ENCODE measurements around the gene AASS. TPM values are rescaled to one million over a fixed set of nuclear protein-coding genes. Genes with fewer than 3 reads are reported as not detected.

AASS gene
- total and polyA plus RNA-seq, 2 of the 8 experiments (the other 6 are each of a cell fraction or from before 2014, with no cell fraction given): 203 to 394 TPM

GRCh38 chr7:122161628-122162027 lies 17.6 kb upstream of the AASS start:
- Histone ChIP-seq H3K4me2 (ENCODE audit: insufficient read depth in 1 of 2, low read depth in 2 of 2, low read length in 2 of 2) (no peak overlapping the region), H3K27me3 (replicated peaks in 1 of 4; ENCODE audit: control insufficient read depth in 3 of 4, extremely low read depth in 1 of 4, insufficient read depth in 3 of 4, low read length in 3 of 4) (no peaks in the 10 kb centered on the region), H2BK120ac (replicated peaks; ENCODE audit: low read depth, low read length) (no peak overlapping the region), H3K14ac (ENCODE audit: insufficient read length) (no peak overlapping the region), H3K4me3 (ENCODE audit: extremely low read depth in 1 of 4, insufficient read depth in 2 of 4, low read depth in 3 of 4, low read length in 4 of 4) (no peak overlapping the region), H2BK15ac (ENCODE audit: low read length) (no peak overlapping the region), H4K8ac (ENCODE audit: extremely low read depth, insufficient read depth, low read length) (no peak overlapping the region), H3K9me3 (ENCODE audit: insufficient read depth in 2 of 2, low read depth in 1 of 2, low read length in 1 of 2) (no peaks in the 10 kb centered on the region), H2BK20ac (ENCODE audit: low read length) (no peak overlapping the region), H4K5ac (ENCODE audit: insufficient read length, low read depth, low read length) (no peak overlapping the region), H3K23me2 (ENCODE audit: low read depth, low read length) (no peaks in the 10 kb centered on the region), H2BK12ac (ENCODE audit: low read depth, low read length) (no peak overlapping the region), H2BK5ac (ENCODE audit: low read depth, low read length) (no peak overlapping the region), H3K18ac (ENCODE audit: extremely low read depth, low read length) (no peak overlapping the region), H4K20me1 (replicated peaks in 1 of 2; ENCODE audit: control insufficient read depth in 1 of 2, insufficient read depth in 2 of 2, low read length in 2 of 2) (no peaks in the 10 kb centered on the region), H3K56ac (replicated peaks; ENCODE audit: insufficient read length, low read depth, low read length) (no peak overlapping the region), H3K79me1 (ENCODE audit: low read depth, low read length) (no peaks in the 10 kb centered on the region), H3K27ac (ENCODE audit: low read depth, low read length) (no peak overlapping the region), H3K9ac (replicated peaks in 1 of 4; ENCODE audit: extremely low read depth in 1 of 4, low read depth in 3 of 4, low read length in 3 of 4) (no peak overlapping the region), H3K4ac (replicated peaks; ENCODE audit: insufficient read length, low read depth, low read length) (no peak overlapping the region), H3K4me1 (replicated peaks in 1 of 4; ENCODE audit: control insufficient read depth in 3 of 4, insufficient read depth in 4 of 4, low read length in 3 of 4) (peaks cover 0 to 8% (median 0%) of the 10 kb centered on the region in 4 experiments; a peak in 2 of 7 replicates), H3K36me3 (ENCODE audit: control insufficient read depth in 2 of 4, insufficient read depth in 4 of 4, low read length in 3 of 4) (no peaks in the 10 kb centered on the region), H3K23ac (ENCODE audit: insufficient read length) (no peak overlapping the region), H3K79me2 (ENCODE audit: control insufficient read depth in 1 of 2, insufficient read depth in 2 of 2, low read length in 2 of 2) (no peaks in the 10 kb centered on the region), H2AK5ac (ENCODE audit: low read depth, low read length) (no peak overlapping the region), H2AFZ (ENCODE audit: low read length) (no peak overlapping the region), H4K91ac (replicated peaks; ENCODE audit: insufficient read length, low read length) (no peak overlapping the region)
- TF ChIP-seq CTBP2 (IDR thresholded peaks at IDR 0.05; ENCODE audit: borderline replicate concordance, insufficient read depth, insufficient read length, low read length): no peak
- no peak for TF ChIP-seq CBX8 (IDR thresholded peaks at IDR 0.05; ENCODE audit: borderline replicate concordance, low read depth, low read length)
- TF ChIP-seq JUND (IDR thresholded peaks at IDR 0.05; ENCODE audit: low read length): no peak
- no peak for TF ChIP-seq GABPA (IDR thresholded peaks at IDR 0.05; ENCODE audit: borderline replicate concordance, insufficient read depth, low read length)
- no peak for TF ChIP-seq RBBP5 (IDR thresholded peaks at IDR 0.05; ENCODE audit: borderline replicate concordance, low read depth, low read length)
- TF ChIP-seq RNF2 (IDR thresholded peaks at IDR 0.05; ENCODE audit: borderline replicate concordance, low read depth, low read length, missing control alignments, poor library complexity, severe bottlenecking): no peak
- ChIA-PET POLR2A (ENCODE audit: partially characterized antibody) (interaction anchor here (1.2 to 2.3 kb wide), 2 partner anchors 11 to 38 kb away, joined by 3 to 8 read pairs; no protein-coding TSS in a partner anchor), CTCF (ENCODE audit: partially characterized antibody) (no interaction called here)
- WGBS, 2 experiments (ENCODE audit: extremely low coverage in 1 of 2, insufficient coverage in 1 of 2, insufficient read length in 1 of 2, insufficient replicate concordance in 2 of 2, low coverage in 1 of 2, low lambda C conversion rate in 2 of 2, missing lambda C conversion rate in 1 of 2): 82% methylated on average over 3 of the region's 3 CpGs; no CpG with 5 or more reads in 1 of the 2 experiments
- FAIRE-seq: no peak
- no peak for DNase-seq (ENCODE audit: low read depth in 1 of 2, low spot score in 2 of 2)

Data from H1 (cell line).